Activated CD8-positive, alpha-beta T cell treated with anti-CD3 and anti-CD28 coated beads for 36 hours (primary cell): Measurements from ENCODE around the gene VSIR. TPM values are rescaled to one million over a fixed set of nuclear protein-coding genes. Genes with fewer than 3 reads are reported as not detected.
A peak's percentile ranks its signal among the peaks of the same experiment; 100 is the strongest.

Experiments used
- ATAC-seq: fragments of 200-7000 bp; cut with Tn5 transposase; one replicate; pipeline ENCODE4 v1.10.0; 2021; ENCODE audit warnings: mild to moderate bottlenecking, moderate library complexity
- CTCF ChIA-PET: fragments of 350-600 bp; sonication (Branson Sonifier 250); formaldehyde crosslinking; loops from one replicate; lab custom pipeline; 2021; ENCODE audit warnings: antibody characterized with exemption; lab: Charles Lee
- POLR2A ChIA-PET: fragments of 350-600 bp; sonication (Branson Sonifier 250); formaldehyde crosslinking; loops from one replicate; lab custom pipeline; 2021; ENCODE audit warnings: antibody characterized with exemption; lab: Charles Lee
- DNase-seq: peaks from one replicate; pipeline ENCODE4 v3.0.0-alpha.2; 2020
- H3K27ac Mint-ChIP-seq: one replicate; pipeline ENCODE4 v1.8.0; 2021; ENCODE audit warnings: mild to moderate bottlenecking, mixed read lengths
- H3K27me3 Mint-ChIP-seq: one replicate; pipeline ENCODE4 v1.8.0; 2021; ENCODE audit warnings: mixed read lengths
- H3K36me3 Mint-ChIP-seq: one replicate; pipeline ENCODE4 v1.8.0; 2021; ENCODE audit warnings: low read depth, mixed read lengths
- H3K4me1 Mint-ChIP-seq: one replicate; pipeline ENCODE4 v1.8.0; 2021; ENCODE audit warnings: low read depth, mixed read lengths
- H3K4me3 Mint-ChIP-seq: one replicate; pipeline ENCODE4 v1.8.0; 2021; ENCODE audit warnings: mild to moderate bottlenecking, moderate library complexity, mixed read lengths
- H3K9me3 Mint-ChIP-seq: one replicate; pipeline ENCODE4 v1.8.0; 2021; ENCODE audit warnings: mixed read lengths
- intact Hi-C: fragments of 100-400 bp; cut with micrococcal nuclease; formaldehyde crosslinking; loops from one replicate; pipeline ENCODE4 v1.10.0; 2022
- total RNA-seq, 2 experiments: library from RNA; stranded (reverse); gene quantifications; one replicate each; pipeline ENCODE4 v1.2.3, GENCODE V29; 2021
- TF ChIP-seq, protein P1 (sequence below): fragments of 200-600 bp; IDR thresholded peaks from one replicate; pipeline ENCODE4 v1.8.0; 2022; ENCODE audit warnings: antibody characterized with exemption, mild to moderate bottlenecking

The VSIR gene
- total RNA-seq, 2 experiments from 2014 or later, result 59.6 to 61.0 TPM

DNA sequence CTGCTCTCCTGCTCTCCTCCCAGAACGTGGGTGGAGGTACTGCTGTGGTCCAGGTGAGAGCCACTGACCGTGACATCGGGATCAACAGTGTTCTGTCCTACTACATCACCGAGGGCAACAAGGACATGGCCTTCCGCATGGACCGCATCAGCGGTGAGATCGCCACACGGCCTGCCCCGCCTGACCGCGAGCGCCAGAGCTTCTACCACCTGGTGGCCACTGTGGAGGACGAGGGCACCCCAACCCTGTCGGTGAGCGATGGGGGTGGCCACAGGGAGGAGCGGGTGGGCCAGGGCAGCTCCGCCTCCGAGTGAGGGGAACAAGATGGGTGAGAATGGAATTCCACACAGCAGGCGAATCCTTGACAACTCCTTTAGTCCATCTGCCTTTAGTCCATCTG is 31.6 kb downstream of the VSIR start:
- Mint-ChIP-seq H3K4me1 (peaks cover 100% of the 10 kb centered on the region), H3K27me3 (no peaks in the 10 kb centered on the region), H3K9me3 (peaks cover 12% of the 10 kb centered on the region), H3K4me3 (no peak overlapping the region), H3K36me3 (peaks cover 20% of the 10 kb centered on the region), H3K27ac (peak overlapping the region; percentile 85)
- DNase-seq (no peak), ATAC-seq (no peak)
- CTCF ChIA-PET, result interaction anchor here (1.0 to 4.5 kb wide), 6 partner anchors 14 to 43 kb away, joined by 3 to 31 read pairs (median 9); partner anchors contain the start of gene VSIR
- intact Hi-C loops, result no loop called here
- POLR2A ChIA-PET, result interaction anchor here (1.2 to 7.9 kb wide), 7 partner anchors 9 to 32 kb away, joined by 3 to 59 read pairs (median 7); partner anchors contain the start of gene VSIR
- TF ChIP-seq, protein P1, sequence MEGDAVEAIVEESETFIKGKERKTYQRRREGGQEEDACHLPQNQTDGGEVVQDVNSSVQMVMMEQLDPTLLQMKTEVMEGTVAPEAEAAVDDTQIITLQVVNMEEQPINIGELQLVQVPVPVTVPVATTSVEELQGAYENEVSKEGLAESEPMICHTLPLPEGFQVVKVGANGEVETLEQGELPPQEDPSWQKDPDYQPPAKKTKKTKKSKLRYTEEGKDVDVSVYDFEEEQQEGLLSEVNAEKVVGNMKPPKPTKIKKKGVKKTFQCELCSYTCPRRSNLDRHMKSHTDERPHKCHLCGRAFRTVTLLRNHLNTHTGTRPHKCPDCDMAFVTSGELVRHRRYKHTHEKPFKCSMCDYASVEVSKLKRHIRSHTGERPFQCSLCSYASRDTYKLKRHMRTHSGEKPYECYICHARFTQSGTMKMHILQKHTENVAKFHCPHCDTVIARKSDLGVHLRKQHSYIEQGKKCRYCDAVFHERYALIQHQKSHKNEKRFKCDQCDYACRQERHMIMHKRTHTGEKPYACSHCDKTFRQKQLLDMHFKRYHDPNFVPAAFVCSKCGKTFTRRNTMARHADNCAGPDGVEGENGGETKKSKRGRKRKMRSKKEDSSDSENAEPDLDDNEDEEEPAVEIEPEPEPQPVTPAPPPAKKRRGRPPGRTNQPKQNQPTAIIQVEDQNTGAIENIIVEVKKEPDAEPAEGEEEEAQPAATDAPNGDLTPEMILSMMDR, result no peak

DNA sequence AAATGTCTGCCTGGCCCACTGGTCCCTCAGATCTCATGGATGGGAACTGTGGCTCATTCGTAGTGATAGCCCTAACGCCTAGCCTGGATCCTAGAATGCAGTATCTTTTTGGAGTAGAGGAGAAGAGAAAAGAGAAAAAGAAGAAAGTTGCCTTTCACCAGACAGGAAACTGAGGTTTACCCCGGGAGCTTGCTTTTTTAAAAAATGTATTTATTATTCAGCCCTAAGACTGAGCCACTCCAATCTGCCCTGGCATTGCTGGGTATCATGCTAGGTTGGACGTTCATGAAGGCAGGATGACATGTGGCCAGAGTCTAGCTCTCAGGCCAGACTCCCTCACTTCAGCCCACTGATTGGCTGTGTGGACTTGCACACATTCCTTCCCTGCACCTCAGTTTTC is 32.3 kb downstream of the VSIR start:
- DNase-seq, result no peak
- no peak overlapping the region for H3K4me3 Mint-ChIP-seq
- POLR2A ChIA-PET, result interaction anchor here (1.2 to 7.9 kb wide), 6 partner anchors 11 to 32 kb away, joined by 3 to 59 read pairs (median 6); partner anchors contain the start of gene VSIR

DNA sequence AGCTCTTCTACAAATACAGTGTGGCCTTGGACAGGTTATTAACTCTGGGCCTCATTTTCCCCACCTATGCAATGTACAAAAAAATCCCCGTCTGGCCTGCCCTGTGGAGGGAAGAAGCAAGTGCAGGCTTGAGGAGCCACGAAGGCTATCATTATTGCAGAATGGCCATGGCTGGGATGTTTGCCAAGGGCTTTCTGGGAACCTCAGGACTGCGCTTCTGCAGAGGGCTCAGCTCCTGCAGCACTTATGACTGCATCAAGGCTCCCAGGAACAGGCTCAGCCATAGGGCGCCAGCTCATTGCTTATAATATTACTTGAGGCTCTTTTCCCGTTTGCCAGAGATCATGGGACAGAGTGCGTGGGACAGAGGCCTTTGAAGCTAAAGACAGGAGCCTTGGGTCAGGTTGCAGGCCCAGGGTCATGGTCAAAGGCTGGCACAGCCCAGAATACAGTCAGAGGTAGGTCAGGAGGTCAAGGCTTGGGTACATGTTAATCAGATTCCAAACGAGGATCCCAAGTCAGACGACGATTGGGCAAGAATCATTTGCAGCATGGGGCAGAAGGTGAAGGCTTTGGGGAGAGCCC is 33.2 kb downstream of the VSIR start:
- ATAC-seq (no peak), DNase-seq (no peak)
- Mint-ChIP-seq H3K36me3 (peaks cover 20% of the 10 kb centered on the region), H3K27ac (peak overlapping the region; percentile 97), H3K9me3 (peaks cover 12% of the 10 kb centered on the region), H3K4me3 (no peak overlapping the region), H3K27me3 (no peaks in the 10 kb centered on the region), H3K4me1 (peaks cover 100% of the 10 kb centered on the region)
- ChIA-PET POLR2A (interaction anchor here (0.8 to 7.9 kb wide), 3 partner anchors 9 to 27 kb away, joined by 4 to 59 read pairs (median 6); no protein-coding TSS in a partner anchor), CTCF (interaction anchor here (0.8 to 4.5 kb wide), 3 partner anchors 12 to 31 kb away, joined by 3 to 31 read pairs (median 4); no protein-coding TSS in a partner anchor)
- TF ChIP-seq, protein P1, result no peak
- intact Hi-C loops, result no loop called here

More for the DNA sequence above, 32.3 kb downstream of the VSIR start:
- peaks cover 100% of the 10 kb centered on the region for H3K4me1 Mint-ChIP-seq
- no peak for ATAC-seq
- intact Hi-C loops, result no loop called here
- H3K27me3 Mint-ChIP-seq, result no peaks in the 10 kb centered on the region
- CTCF ChIA-PET, result interaction anchor here (1.0 to 4.5 kb wide), 4 partner anchors 14 to 43 kb away, joined by 3 to 31 read pairs (median 9); partner anchors contain the start of gene VSIR
- peaks cover 20% of the 10 kb centered on the region for H3K36me3 Mint-ChIP-seq
- H3K9me3 Mint-ChIP-seq, result peaks cover 12% of the 10 kb centered on the region
- H3K27ac Mint-ChIP-seq, result peak overlapping the region; percentile 85
- TF ChIP-seq, protein P1, result no peak

DNA sequence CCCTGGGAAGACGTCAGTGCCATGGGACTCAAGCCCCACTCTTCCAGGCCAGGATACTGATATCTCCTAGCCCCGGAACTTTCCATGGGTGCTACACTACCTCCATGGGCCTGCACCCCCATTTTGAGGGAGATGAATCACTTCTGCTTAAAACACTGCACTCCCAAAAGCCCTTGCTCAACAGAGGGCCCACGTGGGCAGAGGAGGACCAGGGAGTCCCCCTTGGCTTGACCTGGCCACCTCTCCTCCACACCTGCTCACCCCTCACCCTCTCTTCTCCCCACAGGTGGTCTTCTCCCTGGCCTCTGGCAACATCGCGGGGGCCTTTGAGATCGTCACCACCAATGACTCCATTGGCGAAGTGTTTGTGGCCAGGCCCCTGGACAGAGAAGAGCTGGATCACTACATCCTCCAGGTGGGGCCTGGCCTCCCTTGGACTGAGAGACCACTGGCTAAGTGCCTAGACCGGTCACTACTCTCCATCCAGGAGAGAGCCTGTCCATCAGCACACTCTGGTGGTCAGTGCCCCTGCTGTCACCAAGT is 33.9 kb downstream of the VSIR start:
- no peaks in the 10 kb centered on the region for H3K27me3 Mint-ChIP-seq
- H3K4me3 Mint-ChIP-seq, result no peak overlapping the region
- ATAC-seq (no peak), DNase-seq (no peak)
- intact Hi-C loops, result no loop called here
- TF ChIP-seq, protein P1, result no peak
- peak overlapping the region; percentile 97 for H3K27ac Mint-ChIP-seq
- H3K9me3 Mint-ChIP-seq, result peaks cover 12% of the 10 kb centered on the region
- H3K4me1 Mint-ChIP-seq, result peaks cover 100% of the 10 kb centered on the region
- CTCF ChIA-PET, result interaction anchor here (0.8 to 4.5 kb wide), 3 partner anchors 9 to 30 kb away, joined by 3 to 31 read pairs (median 4); no protein-coding TSS in a partner anchor
- POLR2A ChIA-PET, result interaction anchor here (0.8 to 7.9 kb wide), 3 partner anchors 9 to 28 kb away, joined by 4 to 59 read pairs (median 6); no protein-coding TSS in a partner anchor
- peaks cover 20% of the 10 kb centered on the region for H3K36me3 Mint-ChIP-seq
